HS-27A (cell line): ENCODE measurements around the gene COMT.

ENCODE experiments used
- DNase-seq: peaks from one replicate; pipeline ENCODE4 v3.0.0-alpha.2; 2012; ENCODE audit warnings: low read depth, missing footprints

The COMT gene

GRCh38 chr22:20011993-20012740 lies 70.6 kb downstream of the COMT start:
- no peak for DNase-seq

GRCh38 chr22:20012741-20013331 lies 71.3 kb downstream of the COMT start:
- DNase-seq: no peak

GRCh38 chr22:20013382-20013871 lies 71.9 kb downstream of the COMT start:
- no peak for DNase-seq

DNA sequence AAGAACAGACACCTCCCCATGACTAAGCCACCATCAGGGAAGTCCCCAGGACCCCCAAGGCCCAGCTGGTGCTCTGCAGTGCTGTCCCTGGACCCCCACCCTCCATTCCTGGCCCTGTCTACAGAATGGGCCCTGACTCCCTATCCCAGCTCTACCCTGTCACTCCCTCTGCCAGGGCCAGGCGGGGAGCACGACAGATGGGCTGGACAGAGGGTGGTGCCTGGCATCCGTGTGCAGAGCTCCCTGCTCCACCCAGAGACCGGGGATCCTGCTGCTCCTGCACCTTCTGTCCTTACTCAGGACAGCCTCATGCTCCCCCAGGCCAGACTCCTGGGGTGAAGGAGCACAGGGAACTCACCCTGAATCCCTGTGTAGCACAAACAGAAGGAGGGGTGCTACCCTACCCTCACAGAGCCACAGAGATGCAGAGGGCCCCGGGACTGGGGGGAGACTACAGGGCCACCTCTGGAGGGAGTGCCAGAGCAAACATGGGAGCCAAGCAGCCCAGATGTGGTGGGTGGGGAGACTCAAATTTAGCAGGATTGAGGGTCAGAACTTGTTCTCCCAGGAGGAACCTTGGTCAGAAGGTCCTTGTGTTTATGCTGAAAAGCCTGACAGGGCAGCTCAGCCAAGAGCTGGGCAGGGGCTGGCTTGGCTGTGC lies 73.1 kb downstream of the COMT start:
- DNase-seq: no peak

- no peak for DNase-seq
Measured at GRCh38 chr22:20015187-20015625, 73.6 kb downstream of the COMT start.

- no peak for DNase-seq
Measured at GRCh38 chr22:20015971-20016733, 74.6 kb downstream of the COMT start.

DNA sequence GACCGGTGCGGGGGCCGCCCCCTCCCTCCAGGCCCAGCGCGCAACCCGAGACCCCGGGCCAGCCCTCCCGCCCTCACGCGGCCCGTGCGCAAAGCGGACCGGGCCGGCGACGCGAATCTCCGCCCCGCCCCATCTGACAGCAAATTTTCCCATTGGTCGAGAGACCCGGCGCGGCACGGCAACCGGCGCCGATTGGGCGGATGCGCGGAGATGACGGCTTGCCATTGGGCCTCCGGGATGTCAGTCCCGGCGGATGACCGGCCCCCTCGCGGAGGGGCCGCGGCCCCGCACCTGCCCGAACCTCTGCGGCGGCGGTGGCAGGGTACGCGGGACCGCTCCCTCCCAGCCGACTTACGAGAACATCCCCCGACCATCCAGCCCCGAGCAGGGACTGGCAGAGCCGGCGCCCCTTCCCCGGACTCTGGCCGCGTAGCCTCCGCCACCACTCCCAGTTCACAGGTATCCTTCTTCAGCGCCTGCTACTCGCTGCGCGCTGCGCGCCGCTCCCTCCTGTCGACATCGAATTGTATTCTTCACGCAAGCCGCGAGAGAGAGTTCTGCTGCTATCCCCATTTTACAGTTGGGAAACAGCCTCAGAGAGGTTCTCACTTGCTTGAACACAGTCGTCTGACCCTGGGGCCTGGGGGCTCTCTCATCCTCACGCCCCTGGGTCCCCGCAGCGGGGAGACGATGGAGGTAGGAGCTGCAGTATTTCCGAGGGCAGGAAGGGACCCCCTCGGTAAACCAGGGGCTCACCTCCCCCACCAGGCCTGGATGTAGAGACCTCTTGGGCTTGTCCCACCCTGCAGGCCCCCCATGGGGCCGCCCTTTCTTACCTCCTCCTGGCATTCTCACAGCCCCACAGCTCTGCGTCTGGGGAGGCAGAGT lies 75.4 kb downstream of the COMT start, which contains the start of gene ARVCF:
Gene ARVCF, minus strand, starts transcription at position 90 of the 888 bp plus-strand sequence. CDS start 26,029 bp downstream, outside the sequence.
- DNase-seq: peak; percentile 59

DNA sequence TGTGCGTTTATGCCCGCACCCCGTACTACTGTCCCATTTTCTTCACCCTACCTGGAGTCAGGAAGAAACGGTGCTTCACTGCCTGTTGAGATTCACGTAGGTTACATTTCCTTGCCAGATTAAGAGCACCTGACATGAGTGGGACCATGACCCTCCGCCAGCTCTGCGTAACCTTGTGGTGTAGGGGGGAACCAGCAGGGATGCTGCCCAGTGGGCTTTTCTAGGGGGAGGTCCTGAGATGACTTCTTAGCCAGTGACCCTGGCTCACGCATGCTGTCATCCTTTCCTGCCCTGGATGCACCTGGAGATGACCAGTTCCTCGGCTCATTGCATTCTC lies 76.0 kb downstream of the COMT start:
- DNase-seq: no peak

DNA sequence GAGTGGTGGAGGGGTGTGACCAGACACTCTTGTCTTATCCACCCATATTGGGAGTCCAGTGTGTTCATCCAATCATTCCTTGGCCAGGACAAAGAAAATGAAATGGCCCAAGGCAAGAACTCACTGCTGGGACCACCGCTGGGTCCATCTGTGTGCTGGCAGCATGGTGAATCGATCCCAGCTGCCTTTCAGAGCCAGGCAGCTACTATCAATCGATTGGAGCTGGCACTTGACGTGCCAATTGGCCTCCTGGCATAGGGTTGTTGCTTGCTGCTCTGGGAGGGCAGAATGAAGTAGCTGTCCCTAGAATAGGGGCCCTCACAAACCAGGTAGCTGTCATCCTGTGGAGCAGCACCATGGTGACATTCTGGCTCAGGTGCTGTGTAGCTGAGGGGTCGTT lies 76.4 kb downstream of the COMT start:
- no peak for DNase-seq
